GM10266 (cell line): ENCODE measurements around the gene CCDC88C.

Experiments
- DNase-seq: peaks from one replicate; pipeline ENCODE4 v3.0.0; 2012; ENCODE audit errors: extremely low spot score
- CTCF ChIP-seq: IDR thresholded peaks from 2 replicates; pipeline ENCODE4 v1.5.1; 2012; ENCODE audit warnings: mild to moderate bottlenecking, low read depth; ENCODE audit not compliant: control insufficient read depth, insufficient read depth; ENCODE audit errors: missing control alignments

CCDC88C gene

GRCh38 chr14:91310606-91311283 lies 106.9 kb downstream of the CCDC88C start:
- no peak for DNase-seq
- no peak for TF ChIP-seq CTCF

GRCh38 chr14:91309756-91310280 lies 107.8 kb downstream of the CCDC88C start:
- no peak for DNase-seq
- TF ChIP-seq CTCF = no peak

GRCh38 chr14:91308337-91308736 lies 109.3 kb downstream of the CCDC88C start:
- no peak for DNase-seq

GRCh38 chr14:91307652-91308051 lies 110.0 kb downstream of the CCDC88C start:
- TF ChIP-seq CTCF = no peak
- DNase-seq = no peak

More at GRCh38 chr14:91308337-91308736, 109.3 kb downstream of the CCDC88C start:
- TF ChIP-seq CTCF = no peak

GRCh38 chr14:91307046-91307445 lies 110.6 kb downstream of the CCDC88C start:
- no peak for TF ChIP-seq CTCF
- no peak for DNase-seq

- no peak for TF ChIP-seq CTCF
These were observed 111.1 kb downstream of the CCDC88C start for GRCh38 chr14:91306547-91306946.

GRCh38 chr14:91305650-91306431 lies 111.8 kb downstream of the CCDC88C start:
- no peak for TF ChIP-seq CTCF
- DNase-seq = no peak

More at GRCh38 chr14:91306547-91306946, 111.1 kb downstream of the CCDC88C start:
- DNase-seq = no peak
